Measurements from ENCODE around the gene ALKBH1.

GRCh38 chr14:77752266-77752665 is 44.4 kb upstream of the ALKBH1 start:
- no peak for TF ChIP-seq RBM15 (IDR thresholded peaks at IDR 0.05; ENCODE audit: insufficient read depth, low read length)
- no peak for TF ChIP-seq ZNF512 (tag; IDR thresholded peaks at IDR 0.05)
- TF ChIP-seq SIX5 (IDR thresholded peaks at IDR 0.05; ENCODE audit: borderline replicate concordance in 1 of 2, insufficient read depth in 1 of 2, low read depth in 1 of 2, low read length in 2 of 2), result no peak
- no peak for TF ChIP-seq ZNF644 (tag; IDR thresholded peaks at IDR 0.05; ENCODE audit: low read depth)
- TF ChIP-seq BACH1 (tag; IDR thresholded peaks at IDR 0.05), result no peak
- TF ChIP-seq TAF9B (IDR thresholded peaks at IDR 0.05; ENCODE audit: partially characterized antibody), result no peak

All from K562 (cell line).